GM21576 (cell line): ENCODE data around the gene TXNDC11.
A peak's percentile ranks its signal among the peaks of the same experiment; 100 is the strongest.
"Not testable (repeated sequence)": the region's sequence is repeated elsewhere in the genome, so short reads cannot be mapped to it uniquely, and the experiment has no call there.

Experiments used
- ATAC-seq: cut with Tn5 transposase; IDR thresholded peaks from one replicate; pipeline ENCODE4 v1.9.1; 2021; ENCODE audit warnings: mild to moderate bottlenecking, moderate library complexity; ENCODE audit not compliant: unreplicated experiment

TXNDC11 gene, protein sequence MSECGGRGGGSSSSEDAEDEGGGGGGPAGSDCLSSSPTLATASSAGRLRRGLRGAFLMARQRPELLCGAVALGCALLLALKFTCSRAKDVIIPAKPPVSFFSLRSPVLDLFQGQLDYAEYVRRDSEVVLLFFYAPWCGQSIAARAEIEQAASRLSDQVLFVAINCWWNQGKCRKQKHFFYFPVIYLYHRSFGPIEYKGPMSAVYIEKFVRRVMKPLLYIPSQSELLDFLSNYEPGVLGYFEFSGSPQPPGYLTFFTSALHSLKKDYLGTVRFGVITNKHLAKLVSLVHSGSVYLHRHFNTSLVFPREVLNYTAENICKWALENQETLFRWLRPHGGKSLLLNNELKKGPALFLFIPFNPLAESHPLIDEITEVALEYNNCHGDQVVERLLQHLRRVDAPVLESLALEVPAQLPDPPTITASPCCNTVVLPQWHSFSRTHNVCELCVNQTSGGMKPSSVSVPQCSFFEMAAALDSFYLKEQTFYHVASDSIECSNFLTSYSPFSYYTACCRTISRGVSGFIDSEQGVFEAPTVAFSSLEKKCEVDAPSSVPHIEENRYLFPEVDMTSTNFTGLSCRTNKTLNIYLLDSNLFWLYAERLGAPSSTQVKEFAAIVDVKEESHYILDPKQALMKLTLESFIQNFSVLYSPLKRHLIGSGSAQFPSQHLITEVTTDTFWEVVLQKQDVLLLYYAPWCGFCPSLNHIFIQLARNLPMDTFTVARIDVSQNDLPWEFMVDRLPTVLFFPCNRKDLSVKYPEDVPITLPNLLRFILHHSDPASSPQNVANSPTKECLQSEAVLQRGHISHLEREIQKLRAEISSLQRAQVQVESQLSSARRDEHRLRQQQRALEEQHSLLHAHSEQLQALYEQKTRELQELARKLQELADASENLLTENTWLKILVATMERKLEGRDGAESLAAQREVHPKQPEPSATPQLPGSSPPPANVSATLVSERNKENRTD

DNA sequence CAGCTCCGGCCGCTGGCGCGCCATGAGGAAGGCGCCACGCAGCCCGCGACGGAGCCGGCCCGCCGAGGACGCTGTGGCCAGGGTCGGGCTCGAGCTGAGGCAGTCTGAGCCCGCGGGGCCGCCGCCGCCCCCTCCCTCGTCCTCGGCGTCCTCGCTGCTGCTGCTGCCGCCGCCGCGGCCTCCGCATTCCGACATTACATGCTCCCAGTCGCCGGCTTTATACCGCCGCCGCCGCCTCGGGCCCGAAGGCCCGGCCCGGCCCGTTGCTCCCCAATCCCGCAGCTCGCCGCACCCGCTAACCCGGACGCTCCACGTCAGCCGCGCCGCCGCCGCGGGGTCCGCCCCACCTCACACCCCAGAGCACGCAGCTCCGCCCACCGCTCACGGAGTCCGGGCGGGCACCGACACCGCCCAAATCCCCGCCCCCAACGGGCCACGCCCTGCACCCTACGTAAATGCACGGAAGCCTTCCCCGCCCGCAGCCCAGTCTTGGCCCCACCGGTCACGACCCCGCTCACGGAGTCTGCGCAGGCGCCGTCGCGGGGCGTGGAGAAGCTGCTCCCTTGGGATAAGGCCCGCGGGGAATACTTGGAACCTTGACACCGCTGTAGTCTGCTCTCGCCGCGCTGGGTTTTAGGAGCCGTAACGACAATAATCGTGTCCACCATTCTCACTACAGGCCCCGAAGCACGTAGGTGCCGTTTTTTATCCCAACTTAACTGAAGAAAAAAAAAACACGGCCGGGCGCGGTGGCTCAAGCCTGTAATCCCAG is at the start of gene TXNDC11:
Gene TXNDC11 (minus strand): TSS at position 322 of the 772 bp plus-strand sequence. CDS start 127 bp downstream, at position 195.
- peak; percentile 85 for ATAC-seq

DNA sequence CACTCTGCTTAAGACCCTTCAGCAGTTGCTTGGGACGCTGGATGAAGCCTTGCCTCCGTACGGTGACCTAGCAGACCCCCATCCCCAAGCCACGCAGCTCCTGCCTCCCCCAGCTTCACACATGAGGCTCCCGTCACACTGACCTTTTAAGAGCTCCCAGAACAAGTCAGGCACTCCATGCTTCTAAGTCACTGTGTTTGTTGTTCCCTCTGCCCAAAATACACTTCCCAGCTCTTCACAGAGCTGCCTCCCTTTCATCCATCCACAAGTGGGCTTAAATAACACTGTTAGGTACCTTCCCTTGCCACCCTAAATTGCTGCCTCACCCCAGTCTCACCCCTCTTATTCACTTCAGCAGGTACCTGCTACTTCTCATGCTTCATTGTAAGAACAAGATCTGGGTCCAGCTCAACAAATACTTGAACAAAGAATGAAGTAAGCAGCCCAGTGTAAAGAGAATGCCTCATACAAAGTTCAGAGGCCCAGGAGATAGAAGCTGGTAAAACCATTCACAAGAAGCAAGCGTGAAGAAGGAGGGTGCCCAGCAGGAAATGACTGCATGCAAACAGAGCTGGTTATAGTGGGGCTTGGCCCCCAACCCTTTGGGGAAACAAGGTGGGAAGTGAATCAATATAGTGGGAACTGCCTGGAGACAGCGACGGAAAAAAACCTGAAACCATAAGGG is 48.6 kb upstream of the TXNDC11 start:
- ATAC-seq = no peak

DNA sequence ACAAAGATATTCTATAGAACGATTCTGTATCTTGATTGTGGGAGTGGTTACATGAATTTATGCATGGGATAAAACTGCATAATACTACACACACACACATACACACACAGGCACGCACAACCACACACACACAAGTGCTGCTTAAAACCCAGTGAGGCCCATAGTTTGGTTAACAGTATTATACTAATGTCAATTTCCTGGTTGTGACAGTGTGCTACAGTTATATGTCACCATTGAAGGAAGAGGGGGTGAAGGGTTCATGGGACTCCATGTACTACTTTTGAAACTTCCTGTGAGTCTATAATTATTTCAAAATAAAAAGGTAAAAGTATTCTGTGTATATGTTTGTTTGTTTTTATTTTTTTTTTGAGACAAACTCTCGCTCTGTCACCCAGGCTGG is 46.3 kb upstream of the TXNDC11 start:
- ATAC-seq = no peak

DNA sequence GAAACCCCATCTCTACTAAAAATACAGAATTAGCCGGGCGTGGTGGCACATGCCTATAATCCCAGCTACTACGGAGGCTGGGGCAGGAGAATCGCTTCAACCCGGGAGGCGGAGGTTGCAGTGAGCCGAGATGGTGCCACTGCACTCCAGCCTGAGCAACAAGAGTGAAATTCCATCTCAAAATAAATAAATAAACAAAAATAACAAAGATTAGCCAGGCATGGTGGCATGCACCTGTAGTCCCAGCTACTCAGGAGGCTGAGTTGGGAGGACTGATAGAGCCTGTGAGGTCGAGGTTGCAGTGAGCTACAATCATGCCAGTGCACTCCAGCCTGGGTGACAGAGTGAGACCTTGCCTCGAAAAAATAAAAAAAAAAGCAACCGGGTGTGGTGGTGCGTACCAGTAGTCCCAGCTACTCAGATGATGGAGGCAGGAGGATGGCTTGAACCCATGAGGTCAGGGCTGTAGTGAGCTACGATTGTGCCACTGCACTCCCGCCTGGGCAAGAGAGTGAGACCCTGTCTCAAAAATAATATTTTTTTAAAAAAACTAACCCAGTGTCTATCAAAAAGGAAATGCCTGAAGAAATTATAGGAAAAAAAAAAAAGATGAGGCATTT is 42.4 kb upstream of the TXNDC11 start:
- not testable (repeated sequence) for ATAC-seq

DNA sequence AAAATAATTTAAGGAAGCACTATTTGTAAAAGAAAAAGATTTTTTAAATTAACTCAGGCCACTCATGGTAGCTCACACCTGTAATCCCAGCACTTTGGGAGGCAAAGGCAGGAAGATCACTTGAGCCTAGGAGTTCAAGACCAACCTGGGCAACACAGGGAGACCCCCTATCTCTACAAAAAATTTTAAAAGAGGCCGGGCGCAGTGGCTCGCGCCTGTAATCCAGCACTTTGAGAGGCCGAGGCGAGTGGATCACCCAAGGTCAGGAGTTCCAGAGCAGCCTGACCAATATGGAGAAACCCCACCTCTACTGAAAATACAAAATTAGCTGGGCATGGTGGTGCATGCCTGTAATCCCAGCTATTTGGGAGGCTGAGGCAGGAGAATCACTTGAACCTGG is 41.7 kb upstream of the TXNDC11 start:
- not testable (repeated sequence) for ATAC-seq

DNA sequence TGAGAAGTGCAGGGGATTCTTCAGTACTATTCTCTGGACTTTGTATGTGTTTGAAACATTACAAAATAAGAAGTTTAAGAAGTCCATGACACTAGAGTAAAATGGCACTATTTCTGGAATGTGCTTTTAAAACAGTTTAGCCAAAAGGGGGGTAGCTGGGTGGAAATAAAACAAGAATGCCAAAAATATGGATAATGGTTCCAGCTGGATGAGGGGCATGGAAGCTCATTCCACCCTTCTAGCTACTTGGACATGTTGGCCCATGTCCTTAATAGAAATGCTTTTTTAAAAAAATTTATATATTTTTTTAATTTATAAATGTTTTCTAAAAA is 41.3 kb upstream of the TXNDC11 start:
- ATAC-seq = peak; percentile 4

DNA sequence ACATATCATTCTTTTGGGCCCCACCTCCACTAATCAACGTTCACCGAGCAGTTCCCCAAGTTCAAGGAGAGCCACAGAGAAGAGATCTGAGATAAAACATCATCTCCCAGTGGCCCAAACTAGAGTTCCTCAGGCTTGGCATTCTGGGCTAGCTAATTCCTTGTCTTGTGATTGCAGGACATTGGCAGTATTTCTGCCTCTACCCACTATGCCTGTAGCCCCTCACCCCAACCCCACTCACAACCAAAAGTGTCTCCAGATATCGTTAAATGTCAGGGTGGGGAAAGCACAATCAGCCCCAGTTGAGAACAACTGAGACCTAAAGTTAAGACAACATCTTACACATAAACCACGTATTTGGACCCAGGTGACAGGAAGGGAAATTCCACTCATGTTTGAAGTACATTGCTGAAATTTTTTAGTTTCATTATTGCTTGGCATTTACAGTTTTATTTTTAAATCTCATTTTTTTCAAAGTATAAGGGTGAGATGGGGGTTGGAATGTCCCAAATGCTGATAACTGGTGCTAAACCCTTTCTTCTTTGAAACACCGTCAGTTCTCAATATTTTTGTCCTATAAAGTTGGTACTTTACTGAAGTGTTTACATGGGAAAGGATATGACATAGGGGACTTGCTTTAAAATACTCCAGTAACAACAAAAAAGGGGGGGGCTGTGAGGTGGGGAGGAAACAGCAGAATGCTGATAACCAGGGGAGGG is 40.8 kb upstream of the TXNDC11 start:
- ATAC-seq = peak; percentile 49

DNA sequence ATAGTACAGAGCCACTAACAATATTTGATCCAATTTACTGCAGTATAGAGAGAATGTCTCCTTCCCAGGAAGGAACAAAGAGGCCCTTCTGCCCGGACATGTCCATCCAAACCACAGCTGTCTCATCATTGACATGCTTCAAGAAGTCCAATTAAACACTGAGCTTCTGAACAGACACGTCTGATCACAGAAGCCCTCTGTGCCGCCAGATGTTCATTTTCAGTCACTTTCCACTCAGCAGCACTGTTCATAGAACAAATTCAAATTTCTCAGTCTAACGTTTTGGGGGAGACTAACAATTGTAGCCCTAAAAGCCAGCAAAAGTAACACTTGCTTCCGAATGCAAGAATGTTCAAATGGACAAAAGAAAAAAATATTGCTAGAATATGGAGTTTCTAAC is 39.1 kb upstream of the TXNDC11 start:
- ATAC-seq = no peak

DNA sequence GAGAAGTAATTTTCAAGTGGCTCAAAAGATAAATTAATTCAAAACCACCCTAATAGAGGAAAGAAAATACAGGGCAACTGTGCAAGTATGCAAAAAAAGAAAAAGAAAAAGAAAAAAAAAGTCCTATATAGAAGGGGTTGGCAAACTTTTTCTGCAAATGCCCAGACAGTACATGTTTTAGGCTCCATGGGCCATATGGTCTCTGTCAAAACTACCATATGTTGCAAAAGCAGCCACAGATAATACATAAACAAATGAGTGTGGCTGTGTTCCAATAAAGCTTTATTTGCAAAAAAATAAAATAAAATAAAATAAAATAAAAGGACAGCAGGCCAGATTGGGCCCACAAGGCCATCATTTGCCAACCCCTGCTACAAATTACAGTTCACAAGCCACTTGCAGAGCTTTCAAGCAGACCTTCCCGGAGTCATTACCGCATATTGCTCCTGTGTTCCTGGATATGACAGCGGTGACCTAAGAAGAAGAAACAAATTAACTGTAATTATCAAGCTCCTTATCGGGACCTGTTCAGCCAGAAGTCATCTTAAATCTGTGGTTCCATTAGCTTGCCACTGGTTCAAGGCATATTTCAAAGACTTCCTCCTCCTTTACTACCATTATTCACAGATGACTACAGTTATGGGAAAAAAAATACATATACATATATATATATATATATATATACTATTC is 38.5 kb upstream of the TXNDC11 start:
- ATAC-seq = no peak

DNA sequence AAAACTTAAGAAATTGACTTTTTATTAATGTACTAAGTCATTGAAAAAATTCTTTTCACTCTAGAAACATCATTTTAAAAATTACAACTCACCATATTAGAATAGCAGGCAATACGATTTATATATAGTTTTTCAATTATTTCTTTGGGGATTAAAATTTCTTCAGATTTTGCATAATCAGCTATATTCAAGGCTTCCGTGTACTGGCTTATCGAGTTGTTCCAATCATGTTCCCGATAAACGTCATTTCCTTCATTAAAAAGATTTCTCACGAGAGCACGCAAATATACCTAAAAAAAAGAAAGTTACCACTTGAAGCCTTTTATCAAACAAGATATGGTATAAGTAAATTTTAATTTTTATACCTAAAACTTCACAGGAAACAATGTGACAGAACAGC is 36.4 kb upstream of the TXNDC11 start:
- ATAC-seq = no peak

DNA sequence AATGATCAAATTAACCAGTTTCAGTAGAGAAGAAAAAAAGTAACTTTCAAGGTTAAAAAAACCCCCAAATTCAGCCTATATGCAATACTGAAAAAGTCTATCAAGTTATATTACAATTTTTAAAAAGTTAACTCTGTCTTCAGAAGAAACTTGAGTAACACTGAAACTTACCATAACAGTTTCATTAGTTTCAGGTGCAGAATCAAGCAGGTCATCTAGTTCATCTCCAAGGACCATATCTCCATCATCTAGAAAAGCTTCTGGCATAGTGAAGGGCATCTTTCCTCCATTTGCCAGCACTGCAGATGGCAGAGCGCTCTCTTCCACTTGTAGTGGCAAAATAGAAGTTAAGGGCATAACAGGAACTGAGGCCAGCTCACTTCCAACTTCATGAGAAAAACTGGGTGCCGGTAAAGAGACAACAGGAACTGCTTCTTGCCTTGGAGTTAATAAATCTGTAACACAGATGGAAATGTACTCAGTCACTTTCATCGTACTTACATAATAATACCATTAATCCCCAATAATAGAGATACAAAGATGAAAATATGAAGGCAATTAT is 31.5 kb upstream of the TXNDC11 start:
- no peak for ATAC-seq

DNA sequence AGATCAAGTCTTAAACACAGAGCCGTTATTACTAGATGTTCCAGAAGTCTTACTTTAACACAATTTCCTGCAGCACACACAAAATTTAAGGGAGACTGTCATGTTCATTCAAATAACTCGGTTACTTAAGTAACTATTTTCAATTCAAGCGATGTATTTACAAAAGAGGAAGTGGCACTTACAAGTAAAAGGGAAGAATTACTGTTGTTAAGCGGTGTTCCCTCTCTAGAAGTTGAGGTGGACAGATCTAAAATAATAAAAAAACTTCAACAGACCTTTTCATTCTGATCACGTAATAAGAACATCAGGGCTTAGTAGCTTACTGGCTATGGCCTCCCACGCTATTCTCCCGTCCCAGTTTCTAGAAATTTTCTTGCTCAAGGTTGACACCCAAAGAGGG is 26.2 kb upstream of the TXNDC11 start:
- ATAC-seq = no peak

DNA sequence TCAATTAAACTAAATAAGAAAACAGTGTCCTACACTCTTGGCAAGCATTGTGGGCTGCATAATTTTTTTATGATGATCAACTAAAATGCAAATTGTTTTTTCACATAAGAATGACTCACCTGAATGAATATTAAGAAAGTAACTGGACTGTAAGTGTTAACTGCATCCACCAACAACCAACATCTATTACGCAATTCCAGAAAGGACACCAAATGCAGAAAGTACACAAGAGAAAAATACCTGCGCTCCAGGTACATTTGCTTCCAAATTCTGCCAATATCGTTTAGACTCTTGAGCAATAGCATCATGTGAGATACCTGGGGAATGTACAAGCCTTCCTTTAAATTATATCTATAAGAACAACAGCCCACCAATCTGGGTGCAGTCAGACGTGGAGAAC is 19.8 kb upstream of the TXNDC11 start:
- ATAC-seq = no peak

DNA sequence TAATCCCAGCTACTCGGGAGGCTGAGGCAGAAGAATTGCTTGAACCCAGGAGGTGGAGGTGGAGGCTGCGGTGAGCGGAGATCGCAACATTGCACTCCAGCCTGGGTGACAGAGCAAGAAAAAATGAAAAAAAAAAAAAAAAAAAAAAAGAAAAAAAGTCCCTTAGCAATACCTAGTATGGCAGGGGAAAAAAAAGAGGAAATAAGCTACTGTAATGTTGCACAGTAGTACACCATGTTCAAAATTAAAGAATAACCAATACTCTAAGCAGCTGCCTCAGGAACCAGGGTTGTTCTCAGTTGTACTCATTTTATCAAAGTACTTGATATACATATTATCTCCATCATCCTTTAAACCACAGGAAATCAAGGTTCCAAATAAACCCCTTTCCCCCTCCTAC is 17.3 kb upstream of the TXNDC11 start:
- ATAC-seq = no peak

DNA sequence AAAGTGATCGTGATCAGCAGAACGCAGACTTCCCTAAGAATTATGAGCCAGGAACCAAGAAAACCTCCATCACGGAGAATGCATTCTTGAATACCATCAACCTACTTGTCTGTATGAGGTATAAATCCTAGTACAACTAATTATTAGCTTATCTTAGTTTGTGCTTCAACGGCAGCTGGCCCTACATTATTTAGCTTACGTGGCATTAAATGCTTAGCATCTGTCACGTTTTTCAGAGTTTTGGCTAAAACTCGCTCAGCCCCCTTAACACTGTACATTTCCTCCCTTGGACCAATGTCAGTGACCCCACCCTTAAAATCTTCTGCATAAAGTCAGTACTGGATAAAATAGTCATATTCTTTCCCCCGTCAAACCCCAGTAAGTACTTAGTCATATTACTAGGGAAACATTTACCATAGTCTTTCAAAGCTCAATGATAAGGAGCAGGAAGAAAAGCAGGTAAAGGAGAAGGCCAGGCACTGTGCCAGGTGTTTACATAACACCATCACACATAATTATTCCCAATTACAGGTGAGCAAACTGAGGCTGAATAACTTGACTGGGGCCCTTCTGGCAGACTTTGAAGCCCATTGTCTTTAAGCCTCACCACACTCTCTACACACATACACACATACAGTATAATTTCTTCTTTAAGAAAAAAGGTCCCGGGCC is 16.6 kb upstream of the TXNDC11 start:
- no peak for ATAC-seq

DNA sequence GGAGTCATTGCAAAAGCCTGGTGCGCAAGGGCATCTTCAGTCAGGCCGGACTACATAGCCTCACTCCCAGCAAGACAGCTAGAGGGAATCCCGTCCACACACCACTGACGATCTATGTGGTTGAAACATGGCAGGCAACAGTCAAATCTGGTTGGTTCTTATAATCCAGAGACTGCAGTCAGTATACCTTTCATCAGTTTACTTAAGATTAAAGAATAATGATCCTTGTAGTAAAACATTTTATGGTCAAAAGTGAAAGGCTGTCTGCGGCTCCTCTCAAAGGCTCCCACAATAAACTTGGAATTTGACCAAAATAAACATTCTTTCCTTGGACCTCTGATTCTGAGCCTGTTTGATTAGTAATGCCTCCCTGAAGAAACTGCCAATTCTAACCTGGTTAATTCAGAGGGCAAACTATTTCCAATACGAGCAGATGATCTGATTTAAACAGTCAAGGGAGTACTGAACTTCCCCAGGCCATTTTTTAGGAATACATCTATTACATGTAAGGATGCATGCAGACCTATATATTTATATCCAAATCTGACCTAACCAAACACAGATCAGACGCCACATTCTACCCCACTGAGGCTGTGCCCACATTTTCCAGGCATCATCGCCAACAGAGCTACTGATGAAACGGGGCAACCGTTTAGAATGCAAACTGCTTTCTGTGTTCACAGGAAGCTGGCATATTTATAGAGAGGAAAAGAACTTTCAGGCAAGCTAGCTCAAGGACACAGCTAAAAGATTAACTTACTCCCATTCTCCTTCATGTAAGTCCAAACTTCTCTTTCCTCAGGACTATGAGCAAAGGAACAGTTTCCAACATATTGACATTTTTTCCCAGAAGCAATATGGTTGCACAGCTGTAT is 15.3 kb upstream of the TXNDC11 start:
- no peak for ATAC-seq

DNA sequence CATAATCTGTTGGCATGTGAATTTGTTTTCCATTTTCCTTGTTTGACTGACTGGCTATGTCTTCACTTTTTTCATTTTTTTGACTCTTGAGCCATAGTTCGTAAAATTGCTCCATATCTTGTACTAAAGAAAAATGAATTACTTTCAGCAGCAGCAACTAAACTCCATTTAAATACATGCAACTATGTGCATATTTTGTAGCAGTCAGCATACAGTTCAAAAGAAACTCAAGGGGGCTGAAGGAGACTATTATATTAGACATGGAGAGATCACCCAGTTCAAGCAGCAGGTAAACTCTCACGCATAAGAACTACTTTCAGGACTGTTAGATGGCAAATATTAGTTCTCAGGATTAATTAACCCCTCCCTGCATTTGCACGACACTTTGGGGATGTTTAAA is 13.6 kb upstream of the TXNDC11 start:
- no peak for ATAC-seq
